Coronary artery (tissue), 2 donors: ENCODE results near the gene HOXD9.

Source experiments
- DNase-seq: peaks from one replicate; pipeline ENCODE4 v3.0.0-alpha.2; 2017; ENCODE audit warnings: low spot score
- H3K27ac ChIP-seq, 2 donors: fragments of 200-600 bp; sonication (generic); one replicate each; pipeline ENCODE4 v1.5.1; 2016 to 2019
- H3K4me3 ChIP-seq: fragments of 200-600 bp; sonication (generic); 2 replicates; pipeline ENCODE4 v1.5.1; 2016; ENCODE audit warnings: mild to moderate bottlenecking, moderate library complexity
- CTCF ChIP-seq: fragments of 200-600 bp; sonication (generic); IDR thresholded peaks from one replicate; pipeline ENCODE4 v1.5.1; 2019; ENCODE audit warnings: antibody characterized with exemption

The HOXD9 gene

DNA sequence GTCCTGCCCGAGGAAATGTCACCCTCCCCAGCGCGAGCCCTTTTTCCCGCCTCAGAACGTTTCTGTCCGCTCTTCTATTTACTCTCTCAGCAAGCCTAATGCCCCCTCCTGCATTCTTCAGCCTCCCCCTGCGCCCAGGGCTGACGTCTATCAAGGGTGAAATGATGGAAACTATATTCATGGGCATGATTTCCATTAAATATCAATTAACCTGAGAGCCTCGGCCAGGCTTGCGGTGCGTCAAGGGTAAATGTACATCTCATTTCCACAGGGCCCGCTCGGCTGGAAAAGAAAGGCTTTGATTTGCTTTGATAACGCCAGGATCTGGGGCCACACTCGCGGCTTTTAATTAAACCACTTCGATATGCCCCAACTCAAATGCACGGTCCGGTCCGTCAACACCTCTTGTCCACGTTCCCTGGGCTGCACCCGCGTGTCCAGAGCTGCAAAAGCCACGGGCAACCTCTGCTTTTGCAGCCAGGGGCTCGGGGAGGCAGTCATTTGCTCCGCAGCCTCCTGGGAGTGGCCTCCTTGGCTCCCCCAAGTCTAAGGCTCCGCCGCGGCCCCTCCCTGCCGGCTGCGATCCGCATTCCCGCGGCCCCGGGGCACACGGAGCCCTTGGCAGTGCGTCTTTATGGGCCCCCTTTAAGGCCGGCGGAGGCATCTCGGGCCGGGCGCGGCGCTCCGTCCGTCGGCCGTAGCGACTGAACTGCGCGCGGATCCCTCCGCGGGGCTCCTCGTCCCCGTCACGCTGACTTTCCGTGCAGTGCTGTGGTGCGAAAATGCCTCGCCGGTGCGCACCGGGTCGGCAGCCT is 6.7 kb downstream of the HOXD9 start, which contains the start of gene HOXD8:
Gene HOXD8, plus strand, starts transcription at position 724 of the 815 bp plus-strand sequence. CDS start 662 bp downstream, outside the sequence.
- Histone ChIP-seq H3K27ac (peak within 1 kb of the TSS; percentile 36 to 78), H3K4me3 (peak within 1 kb of the TSS; percentile 68)
- no peak for DNase-seq
- TF ChIP-seq CTCF = no peak

- H3K4me3 ChIP-seq = peak overlapping the region; percentile 68
- no peak for TF ChIP-seq CTCF
- DNase-seq = no peak
- H3K27ac ChIP-seq = peak overlapping the region in 1 of 2 donors; percentile 78
These were observed 7.3 kb downstream of the HOXD9 start for GRCh38 chr2:176129813-176130146.

- TF ChIP-seq CTCF = no peak
- DNase-seq = no peak
- Histone ChIP-seq H3K27ac (peak overlapping the region; percentile 36 to 78), H3K4me3 (peak overlapping the region; percentile 68)
These were observed 7.8 kb downstream of the HOXD9 start for GRCh38 chr2:176130147-176130956.

DNA sequence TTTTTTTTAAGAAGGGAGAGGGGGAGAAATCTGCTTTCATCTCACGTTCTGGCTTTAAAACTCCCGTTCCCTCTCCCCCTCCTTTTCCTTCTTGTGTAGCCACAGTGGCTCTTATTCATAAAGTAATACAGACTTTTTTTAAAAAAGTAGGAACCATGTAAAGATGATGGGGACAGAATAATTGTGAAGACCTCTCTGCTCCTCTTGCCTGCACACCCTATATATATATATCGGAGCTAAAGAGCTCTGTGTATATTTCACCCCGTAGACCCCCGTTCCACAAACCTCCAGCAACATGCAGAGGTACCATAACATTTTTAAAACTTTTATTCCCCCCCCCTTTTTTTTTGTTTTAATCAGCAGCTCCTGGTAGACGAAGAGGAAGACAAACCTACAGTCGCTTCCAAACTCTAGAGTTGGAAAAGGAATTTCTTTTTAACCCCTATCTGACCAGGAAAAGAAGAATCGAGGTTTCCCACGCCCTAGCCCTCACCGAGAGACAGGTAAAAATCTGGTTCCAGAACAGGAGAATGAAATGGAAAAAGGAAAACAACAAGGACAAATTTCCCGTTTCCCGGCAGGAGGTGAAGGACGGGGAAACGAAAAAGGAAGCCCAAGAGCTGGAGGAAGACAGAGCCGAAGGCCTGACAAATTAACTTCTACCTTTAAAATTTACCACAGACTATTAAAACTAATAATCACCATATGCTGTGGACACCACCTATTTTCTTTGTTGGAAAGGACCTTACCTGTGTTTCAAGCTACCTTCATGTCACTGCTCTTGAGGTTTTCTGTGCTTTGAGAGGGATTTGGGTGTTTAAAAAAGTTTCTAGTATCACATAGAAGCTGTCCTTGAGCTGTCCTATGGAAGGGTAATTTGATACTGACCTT is 8.7 kb downstream of the HOXD9 start:
- Histone ChIP-seq H3K4me3 (peak overlapping the region; percentile 68), H3K27ac (peak overlapping the region; percentile 3 to 78)
- no peak for DNase-seq
- no peak for TF ChIP-seq CTCF

DNA sequence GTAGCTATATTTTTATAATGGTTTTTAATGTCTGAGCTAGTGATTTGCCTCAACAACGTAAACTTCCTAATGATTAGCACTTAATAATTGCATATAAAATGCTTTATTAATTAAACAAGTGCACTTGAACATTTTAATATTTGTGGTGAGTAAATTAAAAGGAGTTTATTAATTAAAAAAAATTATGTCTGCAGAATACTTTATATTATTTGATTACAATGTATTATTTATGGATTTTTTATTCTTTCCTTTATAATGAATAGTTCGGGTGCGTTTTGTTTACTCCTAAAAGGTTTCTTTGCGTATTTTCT is 9.3 kb downstream of the HOXD9 start:
- Histone ChIP-seq H3K27ac (no peak overlapping the region), H3K4me3 (peak overlapping the region; percentile 48)
- no peak for DNase-seq
- TF ChIP-seq CTCF = no peak

DNA sequence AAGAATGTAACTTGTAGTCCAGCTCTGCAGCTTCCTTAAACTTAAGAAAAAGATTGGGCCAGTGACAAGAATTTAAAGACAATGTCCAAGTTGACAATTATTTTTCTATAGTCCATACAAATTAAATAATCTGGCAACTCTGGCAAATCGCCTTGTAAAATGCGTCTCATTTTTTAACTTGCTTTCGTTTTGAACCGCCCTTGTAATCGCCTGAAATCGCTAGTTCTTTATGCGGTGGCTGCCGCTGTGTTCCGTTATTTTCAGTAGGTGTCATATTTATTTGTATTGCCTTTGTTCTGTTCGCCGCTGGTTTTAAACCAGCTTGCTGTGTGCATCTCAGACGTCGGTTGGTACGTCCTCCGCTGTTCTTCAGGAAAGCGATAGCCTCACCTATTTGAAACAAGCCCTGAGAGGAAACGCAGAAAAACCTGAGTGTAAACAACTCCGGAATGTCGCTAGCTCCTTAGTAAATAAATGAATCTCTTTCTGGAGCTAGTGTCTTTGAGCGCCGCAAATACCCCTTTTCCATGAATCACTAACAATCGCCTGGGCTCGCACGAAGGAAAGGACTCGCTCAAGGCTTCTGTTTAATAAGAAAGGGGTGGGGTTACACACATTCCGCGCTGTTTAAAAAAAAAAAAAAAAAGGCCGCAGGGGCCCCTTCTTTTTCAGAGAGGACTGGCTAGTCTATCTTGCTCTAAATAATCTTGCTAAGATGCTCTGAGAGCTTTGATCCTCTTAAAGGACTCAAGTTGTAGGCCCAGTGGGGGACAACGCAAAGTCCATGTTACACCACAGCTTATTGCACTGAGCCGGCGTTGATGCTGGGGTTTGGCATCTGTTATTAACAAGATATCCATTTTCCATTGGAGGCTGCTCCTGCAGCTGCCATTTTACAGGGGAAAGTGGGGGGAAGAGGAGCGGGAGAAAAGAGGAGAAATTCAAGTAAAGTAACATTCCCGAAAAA is 10.0 kb downstream of the HOXD9 start:
- peak overlapping the region; percentile 48 for H3K4me3 ChIP-seq
- no peak for DNase-seq
- H3K27ac ChIP-seq = no peak overlapping the region
- TF ChIP-seq CTCF = no peak
